GM12878 (cell line): ENCODE data around the gene WWTR1. TPM values are rescaled to one million over a fixed set of nuclear protein-coding genes. Genes with fewer than 3 reads are reported as not detected.

ENCODE experiments used
- ATAC-seq: fragments of 200-7000 bp; cut with Tn5 transposase; 3 replicates; pipeline ENCODE4 v1.9.1; 2020; ENCODE audit warnings: mild to moderate bottlenecking, moderate library complexity
- BruUV-seq: library from RNA; stranded (reverse); fragments of 400-500 nt; replicated peaks from 2 replicates; lab custom pipeline; 2021; lab: Mats Ljungman, UMichigan
- CTCF ChIA-PET: fragments of 300-600 bp; sonication (Branson Sonifier 250); formaldehyde crosslinking; extraction: SDS; loops from one replicate; lab custom pipeline; 2021; ENCODE audit warnings: inconsistent platforms; lab: Yijun Ruan, JAX
- POLR2A ChIA-PET: fragments of 350-600 bp; formaldehyde crosslinking; extraction: SDS; loops from one replicate; lab custom pipeline; 2021; ENCODE audit warnings: inconsistent platforms; lab: Charles Lee
- RAD21 ChIA-PET: fragments of 300-600 bp; sonication (Branson Sonifier 250); formaldehyde crosslinking; loops from one replicate; lab custom pipeline; 2023; ENCODE audit warnings: antibody characterized with exemption; ENCODE audit not compliant: unreplicated experiment; lab: Charles Lee
- SMC1A ChIA-PET: fragments of 300-600 bp; sonication (Branson Sonifier 250); formaldehyde crosslinking; loops from one replicate; lab custom pipeline; 2023; ENCODE audit not compliant: unreplicated experiment, uncharacterized antibody; lab: Charles Lee
- DNase-seq: peaks from one replicate; pipeline ENCODE4 v3.0.0-alpha.2; 2011; ENCODE audit warnings: low read depth, low spot score
- FAIRE-seq: peaks from 3 replicates; lab custom pipeline; 2011; peaks lifted over from hg19 to GRCh38; lab: Jason Lieb, UNC
- H2AFZ ChIP-seq: 2 replicates; pipeline ENCODE4 v1.6.0; 2011; ENCODE audit warnings: low read depth, low read length, control low read depth; ENCODE audit not compliant: control insufficient read depth
- H3K27ac ChIP-seq: 2 replicates; pipeline ENCODE4 v1.5.1; 2011; ENCODE audit warnings: control low read depth; ENCODE audit not compliant: control insufficient read depth, insufficient read depth
- H3K27me3 ChIP-seq, 2 experiments: replicated peaks in 1 of 2; 2 replicates each; pipeline versions ENCODE4 v1.6.0 to v1.6.1; 2011; ENCODE audit warnings: low read length in 1 of 2; ENCODE audit not compliant: control insufficient read depth in 2 of 2, insufficient read depth in 2 of 2
- H3K36me3 ChIP-seq, 2 experiments: 2 replicates each; pipeline ENCODE4 v1.5.1; 2011; ENCODE audit warnings: low read length in 1 of 2; ENCODE audit not compliant: control insufficient read depth in 2 of 2, insufficient read depth in 2 of 2
- H3K4me1 ChIP-seq: 2 replicates; pipeline ENCODE4 v1.6.1; 2011; ENCODE audit warnings: mild to moderate bottlenecking, low read length, moderate library complexity, mixed read lengths; ENCODE audit not compliant: control insufficient read depth, insufficient read depth
- H3K4me2 ChIP-seq: 2 replicates; pipeline ENCODE4 v1.6.0; 2011; ENCODE audit warnings: control low read depth; ENCODE audit not compliant: control insufficient read depth, insufficient read depth
- H3K4me3 ChIP-seq: fragments of 200-600 bp; sonication (generic); 2 replicates; pipeline ENCODE4 v1.5.1; 2016
- H3K79me2 ChIP-seq: 2 replicates; pipeline ENCODE4 v1.6.0; 2011; ENCODE audit warnings: low read length; ENCODE audit not compliant: control insufficient read depth, insufficient read depth
- H3K9ac ChIP-seq: 2 replicates; pipeline ENCODE4 v1.8.0; 2011; ENCODE audit warnings: low read length, control low read depth, mixed read lengths; ENCODE audit not compliant: control insufficient read depth, insufficient read depth
- H3K9me3 ChIP-seq: replicated peaks from 3 replicates; pipeline ENCODE4 v1.5.1; 2011; ENCODE audit warnings: mild to moderate bottlenecking, low read length; ENCODE audit not compliant: control insufficient read depth, insufficient read depth
- H4K20me1 ChIP-seq: 2 replicates; pipeline ENCODE4 v1.6.0; 2011; ENCODE audit not compliant: control insufficient read depth, insufficient read depth
- CTCF ChIP-seq, 3 experiments: IDR thresholded peaks in 2 of 3; conservative IDR thresholded peaks in 1 of 3; 2 replicates each; pipeline ENCODE4 v1.5.1; 2011; ENCODE audit warnings: low read depth in 3 of 3, low read length in 3 of 3, mild to moderate bottlenecking in 3 of 3, control low read depth in 2 of 3, moderate library complexity in 2 of 3, inconsistent platforms in 1 of 3, mixed read lengths in 1 of 3; ENCODE audit not compliant: control insufficient read depth in 2 of 3, insufficient read depth in 1 of 3; ENCODE audit errors: extremely low read depth in 1 of 3
- REST ChIP-seq: IDR thresholded peaks from 2 replicates; pipeline ENCODE4 v1.6.1; 2012; ENCODE audit warnings: mild to moderate bottlenecking, low read depth, low read length
- WGBS: methylation state at CpG from one replicate; pipeline ENCODE4 v1.1.6; 2016; ENCODE audit warnings: low lambda C conversion rate; ENCODE audit not compliant: insufficient replicate concordance, insufficient coverage; ENCODE audit errors: missing lambda C conversion rate; 5-methylcytosine and 5-hydroxymethylcytosine counted together
- in situ Hi-C: fragments of 300-500 bp; cut with MboI; formaldehyde crosslinking; loops from 9 replicates; pipeline ENCODE4 v1.14.3; 2018; ENCODE audit warnings: mixed read lengths
- intact Hi-C: fragments of 100-400 bp; cut with micrococcal nuclease; formaldehyde crosslinking; loops from one replicate; pipeline ENCODE4 v1.14.2; 2022; ENCODE audit not compliant: unreplicated experiment
- polyA plus RNA-seq, 11 experiments: library from polyadenylated mRNA; depleted of rRNA in 4 of 11; unstranded in 6 of 11; stranded (reverse) in 5 of 11; fragments of >200 nt; fragmentation: Nextera tagmentation in 4 of 11; fragmentation: Illumina TruSeq in 1 of 11; extraction: Ambion mirVana in 4 of 11; extraction: Trizol in 1 of 11; gene quantifications; 1 replicate in 1 of 11; 2 replicates in 10 of 11; pipeline versions ENCODE4 v1.2.1 to v1.2.3, GENCODE V29; 2011 to 2016; ENCODE audit warnings: inconsistent platforms in 2 of 11, missing spikeins in 2 of 11, low read depth in 1 of 11
- total RNA-seq, 4 experiments: library from RNA; depleted of rRNA in 3 of 4; stranded (reverse); fragments of >200 nt in 3 of 4; fragmentation: Illumina TruSeq in 1 of 4; extraction: Trizol in 1 of 4; gene quantifications; 2 replicates each; pipeline versions ENCODE4 v1.2.1 to v1.2.3, GENCODE V29; 2013 to 2021

WWTR1 gene
- total and polyA plus RNA-seq, 10 of the 15 experiments (the other 5 are each of a cell fraction or from before 2014, with no cell fraction given), result 2.5 to 18.5 (median 5.8) TPM

GRCh38 chr3:149487598-149488197, 170.1 kb downstream of the WWTR1 start:
- FAIRE-seq (no peak), ATAC-seq (peak; percentile 96), DNase-seq (no peak)

More at GRCh38 chr3:149487598-149488197, 170.1 kb downstream of the WWTR1 start:
- no peaks in the 10 kb centered on the region for H3K4me1 ChIP-seq
- SMC1A ChIA-PET, result interaction anchor here (0.8 kb wide), 1 partner anchor 230 kb away, joined by 4 read pairs; no protein-coding TSS in a partner anchor
- H3K9me3 ChIP-seq, result no peaks in the 10 kb centered on the region
- H3K36me3 ChIP-seq, result no peaks in the 10 kb centered on the region
- H3K27me3 ChIP-seq, result no peaks in the 10 kb centered on the region
- POLR2A ChIA-PET, result no interaction called here
- WGBS, result 2% methylated on average over 6 of the region's 6 CpGs
- in situ Hi-C loops, result loop anchor here (10.0 kb wide), 1 partner anchor 363 kb away; the partner anchor contains the start of gene HPS3
- H3K27ac ChIP-seq, result no peak overlapping the region
- H4K20me1 ChIP-seq, result no peaks in the 10 kb centered on the region
- no peak for TF ChIP-seq REST
- peak; percentile 56 to 88 (median 87) for TF ChIP-seq CTCF (IDR thresholded peaks at IDR 0.05 in 2 of 3, conservative IDR thresholded peaks at IDR 0.05 in 1 of 3; ENCODE audit: control insufficient read depth in 2 of 3, extremely low read depth in 1 of 3, insufficient read depth in 1 of 3, low read depth in 3 of 3, low read length in 3 of 3)
- TF ChIP-seq, all 136 proteins: peak for 1
- H3K4me2 ChIP-seq, result no peak overlapping the region
- H3K79me2 ChIP-seq, result no peaks in the 10 kb centered on the region
- ChIA-PET RAD21 (interaction anchor here (1.7 kb wide), 1 partner anchor 9 kb away, joined by 6 read pairs; no protein-coding TSS in a partner anchor), CTCF (interaction anchor here (1.0 to 6.9 kb wide), 14 partner anchors 8 to 392 kb away, joined by 3 to 51 read pairs (median 4); partner anchors contain the start of gene TM4SF4)
- H3K4me3 ChIP-seq, result no peak overlapping the region
- no peak overlapping the region for H3K9ac ChIP-seq
- BruUV-seq, result no TSS peak
- intact Hi-C loops, result no loop called here
- H2AFZ ChIP-seq, result no peak overlapping the region
